HG02623 (cell line): ENCODE measurements around the gene FIS1.
A peak's percentile ranks its signal among the peaks of the same experiment; 100 is the strongest.

ENCODE experiments used
- ATAC-seq: cut with Tn5 transposase; IDR thresholded peaks from one replicate; pipeline ENCODE4 v1.9.1; 2021; ENCODE audit warnings: moderate library complexity; ENCODE audit not compliant: unreplicated experiment

FIS1 gene

DNA sequence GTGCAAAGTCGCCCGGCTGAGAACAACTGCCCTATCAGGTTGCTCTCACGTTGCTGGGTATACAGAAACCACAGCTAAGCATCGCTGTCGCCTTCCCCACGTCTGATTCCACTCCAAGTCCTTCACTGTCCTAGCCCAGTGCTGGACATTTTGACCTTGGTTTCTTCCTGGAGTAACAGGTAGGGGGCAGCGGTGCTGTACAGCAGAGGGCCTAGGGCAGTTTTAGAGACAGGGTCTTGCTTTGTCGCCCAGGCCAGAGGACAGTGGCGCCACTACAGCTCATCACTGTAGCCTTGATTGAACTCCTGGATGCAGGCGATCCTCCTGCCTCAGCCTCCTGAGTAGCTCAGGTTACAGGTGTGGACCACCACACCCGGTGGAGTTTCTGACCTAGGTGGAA lies 9.8 kb downstream of the FIS1 start:
- no peak for ATAC-seq

DNA sequence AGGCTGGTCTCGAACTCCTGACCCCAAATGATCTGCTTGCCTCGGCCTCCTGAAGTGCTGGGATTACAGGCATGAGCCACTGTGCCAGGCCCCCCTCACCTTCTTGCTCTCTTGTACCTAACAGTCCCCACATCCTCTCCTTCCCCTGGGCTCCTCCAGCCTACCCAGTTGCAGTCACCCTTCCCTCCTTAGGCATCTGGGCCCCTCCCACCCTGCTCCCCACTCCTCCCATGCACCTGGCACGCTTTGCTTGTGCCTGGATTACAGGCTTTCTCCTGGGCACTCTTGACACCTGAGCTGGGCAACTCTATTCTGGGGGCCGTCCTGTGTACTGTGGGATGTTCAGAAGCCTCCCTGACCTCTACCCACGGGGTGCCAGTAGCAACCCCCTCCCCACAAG lies 10.2 kb downstream of the FIS1 start:
- no peak for ATAC-seq

DNA sequence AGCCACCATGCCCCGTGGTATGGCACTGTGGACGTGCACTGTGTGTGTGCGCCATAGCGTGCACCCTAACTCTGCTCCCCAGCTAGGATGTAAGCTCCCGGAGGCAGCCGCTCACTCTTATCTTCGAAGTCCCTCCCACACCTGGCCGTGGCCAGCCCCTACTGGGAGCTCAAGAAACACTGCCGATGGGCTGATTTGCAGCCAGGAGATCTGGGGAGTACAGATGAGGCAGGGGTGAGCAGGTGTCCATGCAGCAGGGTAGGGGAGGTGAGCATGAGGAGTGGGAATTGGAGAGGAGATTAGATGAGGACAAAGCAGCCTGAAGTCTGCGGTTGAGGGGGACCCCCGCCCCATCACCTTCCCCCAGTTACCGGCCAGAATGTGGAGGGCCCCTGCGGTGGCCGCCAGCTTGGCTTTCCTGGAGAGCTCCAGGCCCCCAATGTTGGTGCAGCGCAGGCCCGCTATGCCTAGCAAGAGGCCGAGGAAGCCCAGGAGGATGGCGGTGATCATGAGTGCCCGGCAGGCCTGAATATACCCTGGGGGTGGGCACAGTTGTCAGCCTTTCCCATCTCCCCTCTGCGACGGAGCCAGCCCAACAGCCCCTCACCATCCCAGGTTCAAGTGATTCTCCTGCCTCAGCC lies 10.9 kb downstream of the FIS1 start:
- ATAC-seq = no peak

DNA sequence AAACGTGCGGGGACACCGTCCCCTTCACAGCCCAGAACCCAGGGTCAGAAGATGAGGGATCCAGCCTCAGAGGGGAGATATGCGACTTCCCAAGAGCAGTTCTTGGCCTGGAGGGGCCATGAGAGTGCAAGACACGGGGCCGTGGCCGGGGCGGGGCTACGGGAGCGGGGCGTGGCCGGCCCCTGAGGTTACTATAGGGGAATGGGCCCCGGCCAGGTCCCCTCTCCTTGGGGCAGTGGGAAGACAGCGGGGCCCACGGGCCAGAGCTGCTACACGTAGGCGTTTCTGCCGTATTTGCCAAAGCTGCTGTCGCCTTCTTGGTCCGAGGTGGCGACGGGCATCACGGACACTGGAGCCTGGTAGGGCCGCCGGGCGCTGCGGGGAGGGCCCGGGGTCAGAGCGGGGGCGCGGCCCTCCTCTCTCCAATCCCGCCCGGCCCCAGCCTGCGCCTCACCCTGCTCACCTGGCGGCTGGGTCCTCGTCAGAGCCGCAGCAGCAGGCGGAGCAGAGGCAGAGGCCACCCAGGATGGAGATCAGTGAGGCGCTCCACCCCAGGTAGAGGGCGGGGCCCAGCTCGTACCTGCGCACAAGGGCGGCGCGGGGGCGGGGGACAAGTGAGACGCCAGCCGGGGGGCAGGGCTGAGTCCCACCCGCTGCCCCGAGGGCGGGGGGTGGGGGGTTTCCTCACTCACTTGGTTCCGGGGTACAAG lies 12.6 kb downstream of the FIS1 start:
- no peak for ATAC-seq

DNA sequence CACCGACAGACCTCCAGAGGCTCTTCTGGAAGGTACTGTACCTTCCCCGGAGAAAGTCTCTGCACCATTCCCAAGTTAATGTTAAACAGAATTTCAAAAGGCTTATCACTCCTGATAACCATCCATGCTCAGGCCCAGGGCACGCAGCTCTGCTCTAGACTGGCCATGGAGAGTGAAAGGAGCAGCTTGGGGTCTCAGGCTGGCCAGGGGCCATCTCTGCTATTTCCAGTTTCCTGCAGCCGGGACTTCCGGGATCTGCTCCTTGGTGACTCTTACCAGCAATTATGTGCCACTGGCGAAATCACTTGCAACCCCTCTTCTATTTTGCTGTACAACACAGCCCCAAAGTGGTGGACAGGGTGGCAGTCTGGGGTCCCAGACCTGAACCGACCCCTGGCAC lies 13.2 kb downstream of the FIS1 start:
- no peak for ATAC-seq

DNA sequence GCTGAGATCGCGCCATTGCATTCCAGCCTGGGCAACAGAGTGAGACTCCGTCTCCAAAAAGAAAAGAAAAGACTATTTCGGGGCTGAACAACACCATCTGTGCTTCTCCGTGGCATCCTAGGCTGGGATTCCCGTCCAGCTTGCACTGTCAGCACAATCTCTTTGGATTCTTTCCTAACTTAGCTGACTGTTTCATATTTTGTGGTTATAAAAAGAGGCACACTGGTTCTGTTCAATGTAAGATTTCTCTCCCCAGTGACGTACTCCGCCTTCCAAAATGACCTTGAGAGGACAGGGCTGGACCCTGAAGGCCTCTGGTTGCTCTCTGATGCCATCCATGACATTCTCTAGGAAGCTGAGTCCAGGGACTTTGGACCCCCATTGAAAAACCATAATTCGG lies 18.2 kb downstream of the FIS1 start:
- no peak for ATAC-seq

DNA sequence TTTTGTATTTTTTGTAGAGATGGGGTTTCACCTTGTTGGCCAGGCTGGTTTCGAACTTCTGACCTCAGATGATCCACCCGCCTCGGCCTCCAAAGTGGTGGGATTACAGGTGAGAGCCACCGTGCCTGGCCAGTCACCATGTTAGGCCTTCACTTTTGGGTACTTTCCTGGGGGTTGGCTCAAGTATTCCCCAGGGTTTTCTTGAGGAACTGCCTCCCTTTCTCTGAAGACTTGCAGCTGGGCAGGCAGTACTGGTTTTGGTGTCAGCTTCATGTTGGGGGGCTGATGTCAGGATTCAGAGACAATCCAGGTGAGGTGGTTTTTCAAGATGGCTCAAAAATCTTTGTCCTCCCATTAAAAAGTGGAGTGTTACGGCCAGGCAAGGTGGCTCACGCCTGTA lies 19.2 kb downstream of the FIS1 start:
- no peak for ATAC-seq

DNA sequence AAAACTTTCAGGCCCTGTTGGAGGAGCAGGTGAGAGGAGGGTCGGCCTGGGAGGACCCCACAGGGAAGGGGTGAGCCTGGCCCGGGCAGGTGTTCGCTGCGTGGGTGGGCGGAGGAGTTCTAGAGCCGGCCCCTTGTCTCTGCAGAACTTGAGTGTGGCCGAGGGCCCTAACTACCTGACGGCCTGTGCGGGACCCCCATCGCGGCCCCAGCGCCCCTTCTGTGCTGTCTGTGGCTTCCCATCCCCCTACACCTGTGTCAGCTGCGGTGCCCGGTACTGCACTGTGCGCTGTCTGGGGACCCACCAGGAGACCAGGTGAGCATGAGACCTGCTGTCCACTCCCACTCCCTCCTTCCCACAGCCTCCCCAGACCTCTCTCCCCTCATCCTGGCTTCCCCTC lies 21.4 kb downstream of the FIS1 start:
- ATAC-seq = no peak

DNA sequence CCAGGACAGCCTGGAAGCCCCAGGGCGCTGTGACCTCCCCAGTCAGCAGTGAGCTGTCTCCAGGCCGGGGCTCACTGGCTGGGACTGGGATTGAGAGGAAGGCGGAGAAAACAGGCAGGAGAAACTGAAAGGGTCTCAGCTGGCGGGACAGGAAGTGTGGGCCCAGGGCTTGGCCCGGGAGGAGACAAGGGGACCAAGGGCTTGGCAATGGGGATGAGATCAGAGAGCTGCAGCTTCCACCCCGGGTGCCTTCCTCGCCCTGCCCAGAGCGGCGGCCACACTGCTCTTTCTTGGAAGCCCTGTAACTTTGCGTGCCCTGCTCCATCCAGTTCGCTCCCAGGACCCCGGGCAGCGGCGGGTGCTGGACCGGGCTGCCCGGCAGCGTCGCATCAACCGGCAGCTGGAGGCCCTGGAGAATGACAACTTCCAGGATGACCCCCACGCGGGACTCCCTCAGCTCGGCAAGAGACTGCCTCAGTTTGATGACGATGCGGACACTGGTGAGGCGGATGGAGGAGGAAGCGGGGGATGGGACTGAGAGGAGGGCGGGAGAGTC lies 22.5 kb downstream of the FIS1 start:
- no peak for ATAC-seq

DNA sequence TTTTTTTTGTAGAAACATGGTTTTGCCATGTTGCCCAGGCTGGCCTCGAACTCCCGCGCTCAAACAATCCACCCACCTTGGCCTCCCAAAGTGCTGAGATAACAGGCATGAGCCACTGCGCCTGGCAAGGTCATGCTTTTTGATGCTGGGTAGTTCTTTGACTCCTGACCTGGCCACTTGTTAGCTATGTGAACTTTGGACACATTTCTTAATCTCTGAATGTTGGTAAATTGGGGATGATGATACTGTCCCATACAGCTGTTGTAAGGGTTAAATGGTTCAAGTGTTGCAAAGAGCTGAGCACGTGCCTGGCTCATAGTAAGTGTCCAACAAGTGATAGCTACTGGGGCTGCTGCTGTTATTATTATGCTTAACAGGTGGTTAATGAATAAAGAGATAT lies 24.6 kb downstream of the FIS1 start:
- ATAC-seq = no peak

DNA sequence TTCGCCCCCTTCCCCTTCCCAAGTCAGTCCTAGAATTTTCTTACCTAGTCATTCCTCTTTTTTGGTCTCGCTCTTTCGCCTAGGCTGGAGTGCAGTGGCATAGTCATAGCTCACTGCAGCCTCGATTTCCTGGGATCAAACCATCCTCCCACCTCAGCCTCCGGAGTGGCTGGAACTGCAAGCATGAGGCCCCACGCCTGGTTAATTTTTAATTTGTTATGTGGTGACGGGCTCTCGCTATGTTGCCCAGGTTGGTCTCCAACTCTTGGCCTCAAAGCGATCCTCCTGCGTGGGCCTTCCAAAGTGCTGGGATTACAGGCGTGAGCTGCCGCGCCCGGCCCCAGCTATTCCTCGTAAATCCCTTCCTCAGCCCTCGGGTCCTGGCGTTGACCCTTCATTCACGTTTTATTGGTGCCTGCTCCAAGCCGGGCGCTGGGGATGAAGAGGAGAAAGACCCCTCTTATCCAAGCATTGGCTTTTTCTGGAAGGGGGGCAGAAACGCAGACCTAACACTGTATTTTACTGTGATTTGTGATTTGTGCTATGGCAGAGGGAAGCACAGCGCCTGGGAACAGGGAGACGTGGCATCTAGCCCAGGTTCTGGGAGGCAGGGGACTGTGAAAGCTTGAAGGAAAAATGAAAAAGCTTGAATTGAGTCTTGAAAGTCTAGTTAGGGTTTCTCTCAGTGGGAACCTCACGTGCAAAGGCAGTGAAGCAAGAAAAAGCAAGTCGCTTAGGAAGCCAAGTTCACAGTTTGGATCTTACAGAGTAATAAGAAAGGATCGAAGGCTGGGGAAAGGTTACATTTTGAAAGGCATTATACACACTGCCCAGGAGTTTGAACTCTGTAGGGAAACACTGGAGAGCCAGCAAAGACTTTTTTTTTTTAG lies 26.4 kb downstream of the FIS1 start:
- ATAC-seq = peak; percentile 2

DNA sequence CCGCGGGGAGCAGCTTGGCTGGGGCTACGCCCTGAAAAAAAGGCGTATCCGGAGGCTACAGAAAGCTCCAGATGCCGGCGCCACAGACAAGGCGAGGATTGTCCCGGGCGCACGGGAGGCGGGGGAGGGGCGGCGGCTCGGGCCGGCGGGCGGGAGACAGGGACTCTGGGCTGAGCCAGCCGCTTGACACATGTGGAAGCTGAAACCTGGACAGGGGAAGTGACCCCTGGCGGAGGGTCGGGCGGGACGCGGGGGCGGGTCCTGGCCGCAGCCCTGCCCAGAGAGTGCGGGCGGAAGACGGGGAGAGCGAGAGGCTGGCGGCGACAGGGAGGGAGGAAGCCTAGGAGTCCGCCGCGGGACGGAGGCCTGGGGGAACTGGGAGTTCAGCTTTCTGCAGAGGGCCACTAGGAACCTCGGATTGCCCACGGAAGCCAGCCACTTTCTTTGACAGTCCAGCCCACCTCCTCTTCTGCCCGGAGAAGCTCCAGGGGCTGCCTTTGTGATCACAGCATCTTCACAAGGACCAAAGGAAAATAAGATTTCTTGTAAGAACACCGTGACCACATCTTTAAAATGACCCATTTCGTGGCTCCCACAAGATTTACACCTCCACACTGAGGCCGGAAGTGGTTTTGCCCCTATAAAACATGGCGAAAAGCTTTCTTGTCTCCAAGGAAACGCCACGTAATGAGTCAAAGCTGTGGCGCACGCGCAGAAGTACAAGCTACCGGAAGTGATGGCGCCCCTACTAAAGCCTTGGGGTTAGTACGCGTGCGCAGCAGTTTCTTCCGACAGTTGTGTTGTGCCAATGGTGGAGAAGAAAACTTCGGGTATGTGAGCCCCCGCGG lies 27.3 kb downstream of the FIS1 start, which contains the start of the genes PLOD3 and ZNHIT1:
Gene PLOD3 (minus strand): TSS at position 194 of the 848 bp plus-strand sequence. CDS start 307 bp downstream, outside the sequence.
Gene ZNHIT1 (plus strand): TSS at position 778 of the 848 bp plus-strand sequence. CDS start 31 bp downstream, at position 809.
- peak; percentile 68 for ATAC-seq

DNA sequence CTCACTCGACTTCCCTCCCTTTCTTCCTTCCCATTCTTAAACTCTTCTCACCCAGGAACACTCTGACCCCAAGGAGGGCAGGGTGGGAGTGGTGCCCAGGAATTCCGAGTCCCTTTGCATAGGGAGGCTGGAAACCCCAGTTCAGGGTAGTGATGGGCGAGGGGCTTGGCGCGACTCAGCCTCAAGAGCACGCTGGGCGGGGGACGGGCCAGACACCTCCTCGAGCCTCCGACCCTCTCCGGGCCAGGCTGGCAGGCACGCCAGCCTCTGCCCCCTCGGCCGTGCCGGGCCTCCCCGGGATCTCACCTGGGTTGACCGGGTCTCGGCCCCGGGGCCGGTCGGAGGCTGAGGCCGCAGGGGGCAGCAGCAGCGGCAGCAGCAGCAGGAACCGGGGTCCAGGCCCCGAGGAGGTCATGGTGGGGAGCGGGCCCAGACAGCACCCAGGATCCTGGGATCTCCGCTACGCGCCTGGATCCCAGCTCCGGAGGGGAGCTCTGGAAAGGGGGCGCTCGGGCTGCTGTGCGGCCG lies 28.0 kb downstream of the FIS1 start:
- no peak for ATAC-seq

DNA sequence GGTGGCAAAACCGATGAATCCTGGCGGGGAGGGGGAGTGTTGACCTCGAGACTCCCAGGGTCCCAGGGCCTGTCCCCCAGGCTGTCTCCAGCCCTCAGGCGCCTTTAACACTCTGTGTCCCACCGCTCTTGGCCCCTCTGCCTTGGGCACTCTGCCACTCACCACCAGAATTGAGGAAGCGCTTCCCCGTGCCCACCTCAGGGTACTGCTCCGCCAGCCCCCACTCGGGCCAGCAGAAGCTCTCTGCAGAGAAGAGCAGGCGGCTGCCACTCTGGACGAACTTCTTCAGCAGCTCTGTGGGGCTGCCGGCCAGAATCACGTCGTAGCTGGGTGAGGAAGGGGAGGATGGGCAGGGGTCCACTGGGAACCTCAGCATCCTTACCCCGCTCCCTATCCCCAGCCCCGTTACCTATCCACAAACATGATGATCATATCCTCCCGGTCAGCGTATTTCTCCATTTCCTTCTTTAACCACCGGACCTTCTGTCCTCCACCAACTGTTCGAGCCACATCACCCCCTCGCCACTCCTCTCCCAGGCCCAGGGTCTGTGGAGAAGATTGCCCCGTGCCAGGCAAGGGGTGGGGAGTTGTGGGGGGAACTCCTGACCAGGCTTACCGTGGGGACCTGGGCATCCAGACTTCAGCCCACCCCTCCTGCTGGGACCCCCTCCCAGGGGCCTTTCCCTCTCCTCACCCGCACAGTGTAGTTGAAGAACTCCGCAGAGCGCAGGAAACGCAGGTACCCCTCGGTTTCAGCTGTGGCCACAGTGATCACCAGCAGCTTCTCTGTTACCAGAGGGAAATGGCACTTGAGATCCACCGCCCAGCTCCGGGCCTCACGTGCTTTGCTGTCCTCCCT lies 28.7 kb downstream of the FIS1 start:
- ATAC-seq = no peak

DNA sequence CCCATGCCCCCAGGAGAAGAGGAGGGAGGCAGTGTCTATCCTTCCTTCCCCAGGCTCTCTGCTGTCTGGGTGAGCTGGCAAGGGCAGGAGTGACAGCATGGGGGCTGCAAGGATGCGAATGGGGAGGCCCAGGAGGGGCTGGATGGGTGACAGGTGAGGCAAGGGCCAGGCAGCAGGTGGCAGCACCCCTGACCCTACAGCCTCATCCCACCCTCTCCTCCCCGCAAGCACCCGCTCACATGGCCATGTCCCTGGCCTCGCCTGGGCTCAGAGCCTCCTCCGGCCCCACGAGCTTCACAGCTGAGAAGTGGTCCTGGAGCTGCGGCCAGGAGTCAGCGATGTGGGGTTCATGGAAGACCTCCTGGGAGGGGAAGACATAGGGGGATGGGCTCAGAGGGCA lies 32.9 kb downstream of the FIS1 start:
- no peak for ATAC-seq

DNA sequence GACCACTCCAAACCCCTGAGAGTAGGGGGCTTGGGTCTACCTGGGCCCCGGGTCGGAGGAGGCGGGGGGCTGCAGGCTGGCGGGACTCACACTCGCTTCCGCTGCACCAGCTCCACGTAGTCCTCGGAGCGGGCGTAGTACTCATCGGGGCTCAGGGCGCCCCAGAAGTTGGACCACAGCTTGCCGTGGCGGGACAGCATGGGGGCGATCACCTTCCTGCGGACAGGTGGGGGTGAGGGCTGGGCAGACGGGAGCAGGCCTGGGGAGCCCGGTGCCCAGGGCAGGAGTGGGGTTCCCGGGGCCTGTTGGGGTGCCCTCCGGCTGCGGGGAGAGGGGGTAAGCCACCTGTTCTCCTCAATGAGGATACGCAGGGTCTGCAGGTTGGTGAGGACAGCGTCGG lies 33.4 kb downstream of the FIS1 start:
- no peak for ATAC-seq

DNA sequence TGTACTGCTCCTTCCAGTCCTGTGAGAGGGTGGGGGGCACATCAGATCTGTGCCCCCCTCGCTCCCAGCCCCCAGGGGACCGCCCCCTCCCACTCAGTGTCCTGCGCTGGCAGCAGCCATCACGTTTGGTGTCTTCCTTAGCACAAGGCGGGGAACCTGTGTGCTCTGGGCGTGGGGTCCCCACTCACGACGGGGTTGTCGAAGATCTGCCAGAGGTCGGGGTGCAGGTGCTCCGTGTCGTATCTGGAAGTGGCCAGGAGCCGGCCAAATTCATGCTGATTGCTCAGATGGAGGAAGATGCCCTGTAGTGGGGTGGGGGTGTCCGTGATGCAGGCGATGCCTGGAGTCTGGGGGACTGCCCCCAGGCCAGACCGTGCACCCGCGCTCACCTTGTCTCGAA lies 34.7 kb downstream of the FIS1 start:
- ATAC-seq = no peak

DNA sequence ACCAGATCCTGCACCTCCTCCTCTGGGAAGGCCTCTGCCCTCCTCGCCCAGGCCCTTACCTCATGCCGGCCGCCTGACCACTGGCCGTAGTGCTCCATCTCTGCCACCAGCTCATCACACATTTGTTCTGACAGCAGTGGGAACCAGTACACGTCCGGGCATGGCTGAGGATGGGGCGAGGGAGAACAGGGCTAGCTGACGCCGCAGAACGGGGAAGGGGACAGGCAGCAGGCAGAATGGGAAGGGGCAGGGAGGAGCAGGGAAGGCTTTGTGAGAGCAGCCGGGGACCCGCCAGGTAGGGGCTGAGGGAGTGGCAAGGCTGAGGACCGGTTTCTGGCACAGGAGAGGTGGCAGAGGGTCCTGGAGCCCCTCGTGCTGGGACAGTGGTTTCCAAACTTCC lies 36.1 kb downstream of the FIS1 start:
- ATAC-seq = no peak

DNA sequence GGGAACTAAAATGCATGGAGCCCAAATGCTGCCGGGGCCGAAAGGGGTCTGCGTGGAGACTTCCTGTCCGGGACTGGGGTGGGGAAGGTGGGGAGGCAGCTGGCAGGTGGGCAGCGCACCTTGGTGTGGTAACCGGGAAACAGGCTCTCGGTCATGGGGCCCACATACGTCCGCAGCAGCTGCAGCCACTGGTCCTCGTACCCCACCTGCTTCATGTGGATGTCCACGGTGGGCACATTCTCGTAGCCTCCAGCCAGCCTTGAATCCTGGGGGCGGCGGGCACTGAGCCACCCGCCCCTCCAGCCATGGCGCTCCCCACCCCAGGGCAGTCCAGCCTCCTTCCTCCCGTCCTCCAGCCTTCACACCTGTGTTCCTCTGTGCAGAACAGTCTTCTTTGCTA lies 37.4 kb downstream of the FIS1 start:
- ATAC-seq = no peak
